ENCODE measurements around the gene ELMO2. TPM values are rescaled to one million over a fixed set of nuclear protein-coding genes. Genes with fewer than 3 reads are reported as not detected.

Gene ELMO2
- total RNA-seq, 1 donor from 2014 or later, result 35.0 TPM

- DNase-seq (ENCODE audit: low spot score), result no peak
- intact Hi-C loops (cut with DNase I), result no loop called here
Measured at GRCh38 chr20:46355778-46356177, 50.6 kb downstream of the ELMO2 start.

DNA sequence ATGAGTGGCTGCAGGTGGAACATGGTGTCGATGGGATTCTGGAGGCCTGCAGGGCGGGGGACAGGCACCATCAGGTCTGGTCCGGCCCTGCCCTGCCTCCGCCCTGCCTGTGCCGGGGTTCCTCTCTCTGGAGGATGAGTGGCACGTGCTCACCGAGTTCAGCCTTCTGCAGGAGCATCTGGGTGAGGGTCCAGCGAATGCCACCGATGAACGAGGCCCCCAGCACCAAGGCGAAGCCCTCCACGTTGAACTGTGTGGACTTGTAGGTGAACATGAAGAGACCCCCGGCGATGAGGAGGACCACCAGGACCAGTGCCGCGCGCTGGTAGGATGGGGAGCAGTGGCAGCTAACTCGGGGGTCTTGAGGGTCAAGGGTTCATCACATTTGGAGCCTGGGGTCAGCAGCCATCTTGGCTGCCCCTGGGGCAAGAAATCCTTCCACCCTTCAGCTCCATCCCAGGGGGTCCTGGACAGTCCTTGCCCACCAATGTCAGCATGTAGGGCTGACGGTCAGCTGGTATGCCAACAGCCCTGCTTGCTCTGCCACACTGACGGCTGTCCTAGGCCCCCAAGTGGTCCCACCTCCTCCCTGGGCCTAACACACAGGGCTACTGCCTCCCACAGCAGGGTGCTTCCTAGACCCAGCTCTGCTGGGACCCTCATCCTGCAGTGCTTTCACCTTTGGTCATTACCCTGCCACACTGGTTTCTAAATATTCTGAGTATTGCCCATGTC lies 51.3 kb downstream of the ELMO2 start:
- intact Hi-C loops (cut with DNase I), result no loop called here
- DNase-seq (ENCODE audit: low spot score), result no peak

GRCh38 chr20:46354207-46354555 lies 52.2 kb downstream of the ELMO2 start:
- no peak for DNase-seq (ENCODE audit: low spot score)
- intact Hi-C loops (cut with DNase I), result no loop called here

DNA sequence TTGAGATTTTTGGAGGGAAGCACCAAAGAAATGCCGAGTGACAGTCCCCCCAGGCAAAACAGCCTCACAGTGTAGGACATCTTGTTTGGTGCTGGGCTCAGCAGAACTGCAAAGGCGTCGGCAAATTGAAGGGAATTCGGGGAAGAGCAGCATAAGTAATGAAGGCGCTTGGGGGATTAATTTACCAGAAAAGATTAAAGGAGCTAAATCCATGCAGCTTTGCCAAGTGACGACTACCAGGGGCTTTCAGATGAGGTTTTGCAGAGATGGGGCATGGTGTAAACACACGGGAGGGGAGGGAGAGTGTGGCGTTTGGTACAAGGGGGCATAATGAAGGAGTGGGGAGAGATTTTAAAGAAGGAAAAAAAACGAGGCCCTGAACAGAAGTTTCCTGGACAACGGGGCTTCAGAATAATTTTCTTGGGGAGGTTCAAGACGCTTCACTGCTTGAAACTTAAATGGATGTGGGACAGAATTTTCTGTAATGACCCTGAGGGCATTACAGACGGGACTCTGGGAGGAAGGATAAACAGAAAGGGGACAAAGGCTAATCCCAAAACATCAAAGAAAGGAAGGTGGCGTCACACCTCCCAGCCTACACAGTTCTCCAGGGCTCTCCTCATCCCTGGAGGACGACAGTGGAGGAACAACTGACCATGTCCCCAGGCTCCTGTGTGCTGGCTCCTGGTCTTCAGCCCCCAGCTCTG lies 52.8 kb downstream of the ELMO2 start:
- intact Hi-C loops (cut with DNase I), result no loop called here

GRCh38 chr20:46352370-46352938 lies 54.0 kb downstream of the ELMO2 start:
- intact Hi-C loops (cut with DNase I), result no loop called here
- DNase-seq (ENCODE audit: low spot score), result no peak

More for the DNA sequence above, 52.8 kb downstream of the ELMO2 start:
- no peak for DNase-seq (ENCODE audit: low spot score)

GRCh38 chr20:46351357-46352058 lies 54.9 kb downstream of the ELMO2 start:
- DNase-seq (ENCODE audit: low spot score), result no peak
- intact Hi-C loops (cut with DNase I), result no loop called here

GRCh38 chr20:46350986-46351267 lies 55.5 kb downstream of the ELMO2 start:
- intact Hi-C loops (cut with DNase I), result no loop called here
- no peak for DNase-seq (ENCODE audit: low spot score)

DNA sequence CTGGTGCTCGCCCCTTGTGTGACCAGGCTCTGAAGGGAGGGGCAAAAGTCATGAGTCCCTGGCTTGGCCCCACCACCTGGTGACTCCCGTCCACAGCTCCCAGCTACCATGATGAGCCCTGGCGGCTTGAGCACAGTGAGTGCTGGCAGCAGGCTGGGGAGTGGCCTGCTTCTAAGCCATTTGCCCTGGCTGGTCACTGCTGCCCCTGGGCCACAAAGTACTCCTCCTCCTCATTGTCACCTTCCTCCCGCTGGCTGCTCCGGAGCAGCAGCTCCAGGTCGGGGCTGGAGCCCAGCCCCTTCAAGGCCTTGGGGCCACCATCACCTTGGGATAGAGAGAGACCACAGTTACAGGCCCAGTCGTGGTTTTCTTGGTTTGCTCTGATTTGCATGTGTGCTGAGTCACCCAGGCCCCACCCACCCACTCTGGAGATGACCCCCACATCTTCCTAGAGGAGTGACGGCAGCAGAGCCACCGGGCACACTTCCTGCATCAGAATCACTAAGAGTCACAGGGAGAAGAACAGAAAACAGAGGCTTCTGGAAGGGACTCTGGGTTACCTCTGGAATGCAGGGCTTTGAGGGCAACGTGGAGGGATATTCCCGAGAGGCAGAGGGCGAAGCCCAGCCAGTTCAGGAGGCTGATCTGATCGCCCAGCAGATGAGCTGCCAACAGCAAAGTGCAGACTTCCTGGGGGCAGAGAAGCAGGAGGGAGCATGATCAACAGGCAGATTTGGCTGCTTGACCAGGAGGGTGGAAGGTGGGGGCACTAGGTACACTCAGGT lies 56.0 kb downstream of the ELMO2 start:
- intact Hi-C loops (cut with DNase I), result no loop called here
- DNase-seq (ENCODE audit: low spot score), result no peak

- DNase-seq (ENCODE audit: low spot score), result no peak
- intact Hi-C loops (cut with DNase I), result loop anchor here (2.0 kb wide), 1 partner anchor 217 kb away; no protein-coding TSS in a partner anchor
Measured at GRCh38 chr20:46349742-46350056, 56.7 kb downstream of the ELMO2 start.

DNA sequence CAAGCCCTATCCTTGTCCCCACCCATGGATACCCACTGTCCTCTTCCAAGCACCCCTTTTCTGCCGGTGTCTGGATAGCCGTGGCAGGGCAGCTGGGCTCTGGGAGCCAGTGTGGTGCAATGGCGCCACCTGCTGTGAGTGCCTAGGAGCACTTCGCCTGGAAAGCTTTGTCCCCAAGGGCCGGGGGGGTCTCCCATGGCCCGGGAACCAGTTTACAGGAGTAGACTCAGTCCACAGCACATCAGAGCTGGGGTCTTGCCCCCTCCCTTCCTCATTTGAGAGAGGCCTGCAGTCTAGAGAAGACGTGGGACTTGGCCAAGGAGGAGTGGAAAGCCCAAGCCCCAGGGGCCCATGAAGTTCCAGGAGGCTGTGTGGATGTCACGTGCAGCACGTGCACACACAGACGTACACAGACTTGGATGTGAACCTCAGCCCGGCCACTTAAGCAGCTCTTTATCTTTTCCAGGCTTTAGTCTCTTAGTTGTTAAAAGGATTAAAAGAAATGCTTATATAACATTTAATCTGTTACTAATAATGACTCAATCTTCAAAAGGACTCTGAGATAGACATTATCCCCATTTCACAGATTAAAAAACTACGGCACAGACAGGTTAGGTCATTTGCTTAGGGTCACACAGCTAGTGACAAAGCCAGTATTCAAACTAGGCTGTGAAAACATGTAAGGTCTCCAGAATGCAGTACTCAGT lies 57.2 kb downstream of the ELMO2 start:
- DNase-seq (ENCODE audit: low spot score), result no peak
- intact Hi-C loops (cut with DNase I), result loop anchor here (2.0 kb wide), 1 partner anchor 216 kb away; no protein-coding TSS in a partner anchor

DNA sequence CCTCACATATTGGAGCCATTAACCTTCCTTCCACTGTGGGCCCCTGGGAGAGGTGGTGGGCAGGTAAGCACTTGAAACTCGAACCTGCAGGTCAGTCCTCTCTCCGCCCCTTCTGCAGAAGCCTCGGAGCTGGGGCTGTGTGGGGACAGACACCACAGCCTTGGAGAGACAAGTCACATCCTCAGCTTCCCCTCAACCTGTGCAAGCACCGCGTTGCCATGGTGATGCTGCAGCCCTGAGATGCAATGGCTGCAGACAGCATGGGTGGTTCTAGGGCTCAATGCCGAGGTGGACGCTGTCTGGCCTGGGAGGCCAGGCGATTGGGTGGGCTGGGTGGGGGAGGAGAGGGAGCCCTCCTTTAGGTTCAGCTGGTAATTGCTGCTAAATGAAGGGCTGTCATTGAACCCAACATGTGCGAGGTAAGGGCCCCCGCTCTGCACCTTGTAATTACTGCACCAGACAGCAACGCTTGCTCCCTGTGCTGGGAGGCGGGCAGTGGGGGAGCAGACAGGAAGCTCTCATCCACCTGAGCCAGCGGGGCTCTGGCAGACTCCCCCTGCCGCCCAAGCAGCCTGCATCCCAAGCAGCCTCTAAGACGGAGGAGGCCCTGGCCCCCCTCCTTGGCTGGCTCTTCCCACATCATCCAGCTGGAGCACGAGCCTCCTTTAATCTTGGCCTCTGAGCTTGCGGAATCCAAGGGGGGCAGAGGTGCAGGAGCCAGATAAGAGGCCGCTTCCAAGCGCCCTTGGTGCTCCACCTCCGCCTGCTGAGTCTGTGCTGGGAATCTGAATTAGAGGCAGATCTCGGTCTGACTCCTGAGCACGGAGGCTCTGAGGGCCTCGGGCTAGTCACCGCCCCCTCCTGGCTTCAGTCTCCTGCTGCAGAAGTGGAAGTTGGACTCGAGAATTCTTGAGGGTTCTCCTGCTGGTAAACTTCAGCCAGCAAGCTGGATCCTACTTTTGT lies 58.3 kb downstream of the ELMO2 start:
- intact Hi-C loops (cut with DNase I), result loop anchor here (2.0 kb wide), 1 partner anchor 215 kb away; no protein-coding TSS in a partner anchor
- DNase-seq (ENCODE audit: low spot score), result no peak

DNA sequence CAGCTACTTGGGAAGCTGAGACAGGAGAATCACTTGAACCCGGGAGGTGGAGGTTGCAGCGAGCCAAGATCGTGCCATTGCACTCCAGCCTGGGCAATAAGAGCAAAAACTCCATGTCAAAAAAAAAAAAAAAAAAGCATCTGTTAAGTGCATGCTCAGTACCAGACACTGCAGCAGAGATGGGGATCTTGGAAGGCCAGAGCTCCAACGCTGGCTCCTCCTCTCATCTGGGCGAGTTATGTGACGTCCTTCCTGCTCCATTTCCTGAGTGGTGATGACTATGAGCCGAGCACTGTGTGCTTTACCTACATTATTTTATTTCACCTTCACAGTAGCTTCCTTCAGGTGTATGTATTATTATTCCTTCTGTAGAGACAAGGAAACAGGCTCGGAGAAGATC lies 59.6 kb downstream of the ELMO2 start:
- intact Hi-C loops (cut with DNase I), result no loop called here
- no peak for DNase-seq (ENCODE audit: low spot score)

DNA sequence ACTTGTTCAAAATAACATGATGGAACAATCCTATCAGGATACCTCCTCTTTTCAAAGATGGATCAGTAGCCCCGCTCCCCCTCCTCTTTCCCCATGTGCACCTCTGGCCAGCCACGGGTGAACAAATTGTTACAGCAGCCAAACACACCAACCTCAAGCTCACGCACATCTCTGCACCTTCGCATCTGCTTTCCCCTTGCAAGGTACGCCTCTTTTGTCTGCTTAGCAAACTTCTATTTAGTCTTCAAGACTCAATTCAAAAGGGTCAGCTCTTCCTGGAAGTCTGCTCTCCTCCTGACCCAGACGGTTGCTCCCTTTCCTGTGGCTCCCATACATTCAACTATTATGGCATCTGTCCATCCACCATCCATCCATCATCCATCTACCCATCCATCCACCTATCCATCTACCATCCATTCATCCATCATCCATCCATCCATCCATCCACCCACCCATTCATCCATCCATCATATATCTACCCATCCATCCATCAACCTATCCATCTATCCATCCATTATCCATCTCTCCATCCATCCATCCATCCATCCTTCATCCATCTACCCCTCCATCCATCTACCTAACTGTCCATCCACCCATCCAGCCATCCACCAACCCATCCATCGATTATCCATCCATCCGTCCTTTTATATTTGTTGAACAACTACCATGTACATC lies 61.8 kb downstream of the ELMO2 start:
- no peak for DNase-seq (ENCODE audit: low spot score)
- intact Hi-C loops (cut with DNase I), result no loop called here

DNA sequence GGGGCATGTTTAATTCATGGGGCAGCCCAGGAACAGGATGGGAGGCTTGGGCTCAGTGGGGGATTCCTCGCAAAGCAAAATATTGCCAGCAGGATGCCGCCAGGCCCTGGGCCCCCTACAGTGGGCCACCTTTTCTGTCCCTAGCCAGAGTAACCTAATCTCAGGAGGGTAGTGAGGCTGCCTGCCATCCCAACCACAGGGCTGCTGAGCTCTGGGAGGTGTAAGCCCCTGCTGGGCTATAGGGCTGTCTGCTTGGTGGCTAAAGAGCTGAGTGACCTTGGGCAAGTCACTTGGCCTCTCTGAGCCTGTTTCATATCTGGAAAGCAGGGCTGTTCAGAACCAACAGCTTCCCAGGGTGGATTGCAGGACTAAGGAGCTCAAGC lies 62.4 kb downstream of the ELMO2 start:
- DNase-seq (ENCODE audit: low spot score), result no peak
- intact Hi-C loops (cut with DNase I), result no loop called here

GRCh38 chr20:46343348-46343974 lies 63.0 kb downstream of the ELMO2 start:
- intact Hi-C loops (cut with DNase I), result no loop called here
- no peak for DNase-seq (ENCODE audit: low spot score)

DNA sequence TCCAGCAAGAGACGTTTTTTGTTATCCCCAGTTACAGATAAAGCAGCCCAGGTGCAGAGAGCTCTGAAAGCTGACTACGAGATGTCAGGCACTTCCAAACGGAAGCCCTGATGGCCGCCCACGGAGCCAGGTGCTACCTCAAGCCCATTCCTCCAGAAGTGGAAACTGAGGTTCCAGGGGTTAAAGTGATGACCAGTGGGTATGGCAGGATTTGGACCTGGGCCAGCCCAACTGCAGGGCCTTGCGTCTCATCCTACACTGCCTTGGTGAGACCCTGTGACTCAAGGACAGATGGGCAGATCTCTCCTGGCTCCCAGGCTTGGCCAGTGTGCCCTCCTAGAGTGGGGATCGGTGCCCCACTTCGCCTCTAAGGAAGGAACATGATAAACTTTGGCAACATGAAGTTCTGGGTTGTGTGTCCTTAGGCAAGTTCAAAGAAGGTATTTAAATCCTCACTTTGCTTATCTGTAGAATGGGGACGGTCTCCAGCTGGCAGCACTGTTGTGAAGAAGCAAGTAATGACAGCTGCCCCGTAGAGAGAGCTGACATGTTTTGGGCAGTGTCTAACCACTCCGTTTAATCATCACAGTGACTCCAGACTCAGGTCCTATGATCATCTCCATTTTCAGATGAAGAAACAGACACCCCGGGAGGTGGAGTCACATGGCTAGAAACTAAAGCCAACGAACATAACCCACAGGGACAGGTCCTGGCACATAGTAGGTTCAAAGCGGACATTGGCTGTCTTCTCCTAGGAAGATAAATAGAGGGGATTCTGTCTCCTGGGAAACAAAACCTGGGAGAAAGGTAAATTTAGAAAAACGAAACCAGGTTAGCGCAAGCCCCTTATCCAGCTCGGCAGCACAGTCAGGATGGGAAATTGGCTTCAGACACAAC lies 63.7 kb downstream of the ELMO2 start:
- intact Hi-C loops (cut with DNase I), result no loop called here
- no peak for DNase-seq (ENCODE audit: low spot score)
